B cell (primary cell): ENCODE results near the gene PKP1. TPM values are rescaled to one million over a fixed set of nuclear protein-coding genes. Genes with fewer than 3 reads are reported as not detected.

ENCODE experiments used
- ATAC-seq: fragments of 200-7000 bp; cut with Tn5 transposase; one replicate; pipeline ENCODE4 v1.10.0; 2021; ENCODE audit warnings: low read depth, mild to moderate bottlenecking, moderate number of reproducible peaks, moderate library complexity
- CTCF ChIA-PET: fragments of 350-600 bp; sonication (Branson Sonifier 250); formaldehyde crosslinking; loops from one replicate; lab custom pipeline; 2021; ENCODE audit warnings: antibody characterized with exemption, inconsistent platforms; lab: Charles Lee
- POLR2A ChIA-PET: fragments of 350-600 bp; sonication (Branson Sonifier 250); formaldehyde crosslinking; loops from one replicate; lab custom pipeline; 2021; ENCODE audit warnings: antibody characterized with exemption; lab: Charles Lee
- DNase-seq: peaks from one replicate; pipeline ENCODE4 v3.0.0; 2013
- H2AFZ ChIP-seq: 2 replicates; pipeline ENCODE4 v1.6.1; 2012; ENCODE audit warnings: mild to moderate bottlenecking, low read depth, low read length; ENCODE audit not compliant: insufficient read depth, poor library complexity, severe bottlenecking
- H3K27ac ChIP-seq, 2 donors: 1 replicate in 1 of 2; 2 replicates in 1 of 2; pipeline ENCODE4 v1.5.1; 2012 to 2013; ENCODE audit warnings: low read length in 2 of 2, mild to moderate bottlenecking in 2 of 2, moderate library complexity in 1 of 2
- H3K27me3 ChIP-seq, 4 experiments: fragments of 200-600 bp in 1 of 4; sonication (generic) in 1 of 4; replicated peaks in 1 of 4; 1 replicate in 2 of 4; 2 replicates in 2 of 4; pipeline versions ENCODE4 v1.6.1 to v1.7.0; 2013 to 2016; ENCODE audit warnings: low read length in 3 of 4, mild to moderate bottlenecking in 2 of 4, mixed read lengths in 1 of 4, moderate library complexity in 1 of 4; ENCODE audit not compliant: insufficient read depth in 4 of 4, control insufficient read depth in 3 of 4; ENCODE audit errors: control extremely low read depth in 1 of 4
- H3K36me3 ChIP-seq, 2 experiments: replicated peaks in 1 of 2; 1 replicate in 1 of 2; 2 replicates in 1 of 2; pipeline versions ENCODE4 v1.6.1 to v1.7.1; 2013; ENCODE audit warnings: low read length in 1 of 2; ENCODE audit not compliant: insufficient read depth in 2 of 2, control insufficient read depth in 1 of 2; ENCODE audit errors: control extremely low read depth in 1 of 2, extremely low read depth in 1 of 2
- H3K4me1 ChIP-seq, 2 donors: fragments of 200-600 bp in 1 of 2; sonication (generic) in 1 of 2; 1 replicate in 1 of 2; 2 replicates in 1 of 2; pipeline versions ENCODE4 v1.5.1 to v1.6.1; 2013 to 2017; ENCODE audit warnings: low read length in 2 of 2; ENCODE audit not compliant: control insufficient read depth in 2 of 2, insufficient read depth in 2 of 2
- H3K4me2 ChIP-seq: replicated peaks from 2 replicates; pipeline ENCODE3; 2012; ENCODE audit warnings: mild to moderate bottlenecking, low read depth, low read length; ENCODE audit not compliant: poor library complexity, severe bottlenecking
- H3K4me3 ChIP-seq, 5 experiments: fragments of 200-600 bp in 1 of 5; sonication (generic) in 1 of 5; 1 replicate in 3 of 5; 2 replicates in 2 of 5; pipeline versions ENCODE4 v1.5.1 to v1.7.0; 2011 to 2016; ENCODE audit warnings: low read length in 4 of 5, mild to moderate bottlenecking in 4 of 5, low read depth in 2 of 5, control low read depth in 1 of 5, moderate library complexity in 1 of 5; ENCODE audit not compliant: insufficient read depth in 1 of 5; ENCODE audit errors: control extremely low read depth in 1 of 5, extremely low read depth in 1 of 5
- H3K79me2 ChIP-seq: fragments of 200-600 bp; sonication (generic); one replicate; pipeline ENCODE4 v1.6.0; 2016; ENCODE audit warnings: low read length; ENCODE audit not compliant: control insufficient read depth, insufficient read depth
- H3K9ac ChIP-seq: fragments of 200-600 bp; sonication (generic); 2 replicates; pipeline ENCODE4 v1.6.1; 2017; ENCODE audit warnings: mild to moderate bottlenecking, low read length, moderate library complexity
- H3K9me3 ChIP-seq, 3 donors: one replicate each; pipeline versions ENCODE4 v1.6.1 to v1.7.1; 2013; ENCODE audit warnings: low read length in 2 of 3; ENCODE audit not compliant: control insufficient read depth in 2 of 3, insufficient read depth in 1 of 3; ENCODE audit errors: control extremely low read depth in 1 of 3
- H4K20me1 ChIP-seq: 2 replicates; pipeline ENCODE4 v1.6.0; 2012; ENCODE audit warnings: mild to moderate bottlenecking, low read length; ENCODE audit not compliant: insufficient read depth, control insufficient read depth, poor library complexity, severe bottlenecking
- H3K27ac Mint-ChIP-seq: one replicate; pipeline ENCODE4 v1.8.0; 2021; ENCODE audit warnings: mixed read lengths
- H3K27me3 Mint-ChIP-seq: one replicate; pipeline ENCODE4 v1.8.0; 2021; ENCODE audit warnings: mixed read lengths
- H3K4me1 Mint-ChIP-seq: one replicate; pipeline ENCODE4 v1.8.0; 2021; ENCODE audit warnings: mixed read lengths
- H3K4me3 Mint-ChIP-seq: one replicate; pipeline ENCODE4 v1.8.0; 2021; ENCODE audit warnings: mixed read lengths
- H3K9me3 Mint-ChIP-seq: one replicate; pipeline ENCODE4 v1.8.0; 2022; ENCODE audit warnings: mixed read lengths; ENCODE audit not compliant: insufficient read depth
- EZH2 ChIP-seq: IDR thresholded peaks from 2 replicates; pipeline ENCODE4 v1.6.1; 2012; ENCODE audit warnings: borderline replicate concordance, low read depth, mild to moderate bottlenecking, moderate library complexity, low read length; ENCODE audit not compliant: insufficient read depth, poor library complexity, severe bottlenecking
- WGBS: methylation state at CpG from one replicate; pipeline ENCODE4 v1.1.5; 2013; ENCODE audit warnings: missing lambda C conversion rate; ENCODE audit not compliant: insufficient coverage; 5-methylcytosine and 5-hydroxymethylcytosine counted together
- intact Hi-C: fragments of 100-400 bp; cut with micrococcal nuclease; formaldehyde crosslinking; loops from one replicate; pipeline ENCODE4 v1.10.0; 2022
- polyA plus RNA-seq: library from polyadenylated mRNA; depleted of rRNA; stranded (reverse); fragments of >200 nt; gene quantifications from 2 replicates; pipeline ENCODE4 v1.2.3, GENCODE V29; 2012
- total RNA-seq, 2 donors: library from RNA; stranded (reverse); fragments of 120-200 nt in 1 of 2; gene quantifications; 1 replicate in 1 of 2; 2 replicates in 1 of 2; pipeline versions ENCODE4 v1.2.3 to v1.2.4, GENCODE V29; 2013 to 2022
- TF ChIP-seq, protein P1 (sequence below): fragments of 200-600 bp; IDR thresholded peaks from one replicate; pipeline ENCODE4 v1.8.0; 2022; ENCODE audit warnings: antibody characterized with exemption, mild to moderate bottlenecking

PKP1 gene
- total and polyA plus RNA-seq, 2 donors (not counting 1 experiment from before 2014, with no cell fraction given), result not detected

DNA sequence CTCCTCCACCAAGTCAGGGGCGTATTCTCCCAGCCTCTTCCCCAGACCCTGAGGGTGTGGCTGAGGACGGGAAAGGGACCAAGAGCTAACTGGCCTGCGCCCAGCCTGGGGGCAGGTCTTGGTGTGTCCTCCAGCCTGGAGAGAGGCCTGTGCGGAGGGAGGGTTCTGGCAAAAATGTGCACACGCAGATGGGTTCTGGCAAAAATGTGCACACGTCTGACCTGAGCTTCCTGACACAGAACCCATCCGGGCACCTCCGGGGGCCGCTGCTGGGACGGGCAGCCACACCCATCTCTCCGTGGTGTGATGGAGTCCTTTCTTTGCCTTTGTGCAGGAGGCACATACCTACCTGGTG, 23.1 kb upstream of the PKP1 start:
- H3K4me3 Mint-ChIP-seq, result no peak overlapping the region
- TF ChIP-seq EZH2, result no peak
- TF ChIP-seq, protein P1, sequence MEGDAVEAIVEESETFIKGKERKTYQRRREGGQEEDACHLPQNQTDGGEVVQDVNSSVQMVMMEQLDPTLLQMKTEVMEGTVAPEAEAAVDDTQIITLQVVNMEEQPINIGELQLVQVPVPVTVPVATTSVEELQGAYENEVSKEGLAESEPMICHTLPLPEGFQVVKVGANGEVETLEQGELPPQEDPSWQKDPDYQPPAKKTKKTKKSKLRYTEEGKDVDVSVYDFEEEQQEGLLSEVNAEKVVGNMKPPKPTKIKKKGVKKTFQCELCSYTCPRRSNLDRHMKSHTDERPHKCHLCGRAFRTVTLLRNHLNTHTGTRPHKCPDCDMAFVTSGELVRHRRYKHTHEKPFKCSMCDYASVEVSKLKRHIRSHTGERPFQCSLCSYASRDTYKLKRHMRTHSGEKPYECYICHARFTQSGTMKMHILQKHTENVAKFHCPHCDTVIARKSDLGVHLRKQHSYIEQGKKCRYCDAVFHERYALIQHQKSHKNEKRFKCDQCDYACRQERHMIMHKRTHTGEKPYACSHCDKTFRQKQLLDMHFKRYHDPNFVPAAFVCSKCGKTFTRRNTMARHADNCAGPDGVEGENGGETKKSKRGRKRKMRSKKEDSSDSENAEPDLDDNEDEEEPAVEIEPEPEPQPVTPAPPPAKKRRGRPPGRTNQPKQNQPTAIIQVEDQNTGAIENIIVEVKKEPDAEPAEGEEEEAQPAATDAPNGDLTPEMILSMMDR, result no peak
- no peak for ATAC-seq
- no peak overlapping the region for H2AFZ ChIP-seq
- no peak overlapping the region for H3K9ac ChIP-seq
- H3K4me3 ChIP-seq, result no peak overlapping the region
- no peaks in the 10 kb centered on the region for H3K9me3 Mint-ChIP-seq
- ChIA-PET POLR2A (no interaction called here), CTCF (interaction anchor here (1.5 kb wide), 1 partner anchor 102 kb away, joined by 3 read pairs; no protein-coding TSS in a partner anchor)
- peaks cover 0 to 11% (median 0%) of the 10 kb centered on the region in 3 donors for H3K9me3 ChIP-seq
- H3K4me2 ChIP-seq, result no peak overlapping the region
- H3K27ac ChIP-seq, result no peak overlapping the region
- H3K27me3 ChIP-seq, result peaks cover 0 to 34% (median 0%) of the 10 kb centered on the region in 4 experiments
- H3K79me2 ChIP-seq, result no peaks in the 10 kb centered on the region
- no peaks in the 10 kb centered on the region for H3K4me1 Mint-ChIP-seq
- no peaks in the 10 kb centered on the region for H3K4me1 ChIP-seq
- WGBS, result 56% methylated on average over 7 of the region's 11 CpGs
- no peaks in the 10 kb centered on the region for H4K20me1 ChIP-seq
- intact Hi-C loops, result no loop called here
- H3K27ac Mint-ChIP-seq, result no peak overlapping the region
- H3K27me3 Mint-ChIP-seq, result peaks cover 31% of the 10 kb centered on the region
- no peak for DNase-seq
- H3K36me3 ChIP-seq, result no peaks in the 10 kb centered on the region

DNA sequence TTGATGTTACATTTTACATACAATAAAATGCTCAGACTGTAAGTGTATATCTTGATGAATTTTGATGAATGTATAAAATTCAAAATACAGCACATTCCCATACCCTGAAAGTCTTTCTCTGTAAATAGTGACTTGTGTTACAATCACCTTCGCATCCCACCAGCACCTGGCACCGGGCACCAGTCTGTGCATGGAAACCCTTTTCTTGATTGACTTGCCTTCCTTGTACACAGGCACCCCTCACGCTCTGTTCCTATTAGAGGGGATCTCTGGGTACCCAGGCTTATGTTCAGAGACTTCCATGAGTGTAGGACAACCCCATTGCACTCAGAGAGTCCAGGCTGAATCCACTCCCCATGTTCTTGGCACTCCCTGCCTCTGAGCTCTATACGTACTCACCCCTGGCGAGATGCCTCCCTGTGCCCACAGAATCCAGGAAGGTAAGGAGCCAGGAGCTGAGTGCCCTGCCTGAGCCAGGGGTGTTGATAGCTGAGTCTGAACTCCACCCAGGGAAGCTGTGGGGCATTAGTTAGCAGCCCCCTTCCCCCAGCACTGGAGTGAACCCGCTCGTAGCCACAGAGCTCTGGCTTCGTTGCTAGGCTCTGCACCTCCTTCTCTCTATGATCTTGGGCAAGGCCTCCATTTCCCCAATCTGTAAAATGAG, 22.5 kb upstream of the PKP1 start:
- no peaks in the 10 kb centered on the region for H3K4me1 ChIP-seq
- H3K27ac Mint-ChIP-seq, result no peak overlapping the region
- peaks cover 0 to 11% (median 0%) of the 10 kb centered on the region in 3 donors for H3K9me3 ChIP-seq
- no peak overlapping the region for H3K4me2 ChIP-seq
- H3K9ac ChIP-seq, result no peak overlapping the region
- intact Hi-C loops, result no loop called here
- no peak overlapping the region for H3K27ac ChIP-seq
- H2AFZ ChIP-seq, result no peak overlapping the region
- DNase-seq (no peak), ATAC-seq (no peak)
- CTCF ChIA-PET, result no interaction called here
- POLR2A ChIA-PET, result no interaction called here
- H3K4me3 ChIP-seq, result no peak overlapping the region
- H4K20me1 ChIP-seq, result no peaks in the 10 kb centered on the region
- H3K79me2 ChIP-seq, result no peaks in the 10 kb centered on the region
- no peaks in the 10 kb centered on the region for H3K9me3 Mint-ChIP-seq
- H3K27me3 ChIP-seq, result peaks cover 0 to 34% (median 0%) of the 10 kb centered on the region in 4 experiments
- H3K4me1 Mint-ChIP-seq, result no peaks in the 10 kb centered on the region
- H3K4me3 Mint-ChIP-seq, result no peak overlapping the region
- WGBS, result 94% methylated on average over 5 of the region's 8 CpGs
- H3K27me3 Mint-ChIP-seq, result peaks cover 31% of the 10 kb centered on the region
- no peak for TF ChIP-seq EZH2
- TF ChIP-seq, protein P1, result no peak
- no peaks in the 10 kb centered on the region for H3K36me3 ChIP-seq
